Liver (tissue), 9 donors: ENCODE results near the gene OR1A1. TPM values are rescaled to one million over a fixed set of nuclear protein-coding genes. Genes with fewer than 3 reads are reported as not detected.

ENCODE experiments used
- DNase-seq: peaks from one replicate; pipeline ENCODE4 v3.0.0-alpha.2; 2017; ENCODE audit warnings: low spot score
- H3K27ac ChIP-seq, 2 donors: one replicate each; pipeline ENCODE4 v1.7.0; 2013; ENCODE audit warnings: inconsistent platforms in 2 of 2, low read length in 2 of 2, control low read depth in 1 of 2, low read depth in 1 of 2, mild to moderate bottlenecking in 1 of 2
- H3K27me3 ChIP-seq, 4 donors: one replicate each; pipeline versions ENCODE4 v1.6.1 to v1.7.0; 2013; ENCODE audit warnings: low read length in 3 of 4, inconsistent platforms in 1 of 4, mild to moderate bottlenecking in 1 of 4, moderate library complexity in 1 of 4; ENCODE audit not compliant: control insufficient read depth in 4 of 4, insufficient read depth in 4 of 4
- H3K36me3 ChIP-seq, 4 donors: one replicate each; pipeline versions ENCODE4 v1.6.1 to v1.7.0; 2013; ENCODE audit warnings: low read length in 3 of 4, mild to moderate bottlenecking in 3 of 4, low read depth in 1 of 4, moderate library complexity in 1 of 4; ENCODE audit not compliant: control insufficient read depth in 4 of 4, insufficient read depth in 3 of 4
- H3K4me1 ChIP-seq, 4 donors: one replicate each; pipeline versions ENCODE4 v1.6.1 to v1.7.0; 2013; ENCODE audit warnings: low read length in 3 of 4, mild to moderate bottlenecking in 3 of 4, moderate library complexity in 1 of 4; ENCODE audit not compliant: control insufficient read depth in 4 of 4, insufficient read depth in 4 of 4
- H3K4me3 ChIP-seq, 3 donors: one replicate each; pipeline versions ENCODE4 v1.6.1 to v1.7.0; 2013; ENCODE audit warnings: low read length in 3 of 3, control low read depth in 1 of 3, low read depth in 1 of 3, mild to moderate bottlenecking in 1 of 3
- H3K9ac ChIP-seq, 2 donors: one replicate each; pipeline ENCODE4 v1.7.0; 2013; ENCODE audit warnings: low read length in 2 of 2, mild to moderate bottlenecking in 2 of 2, moderate library complexity in 2 of 2, control low read depth in 1 of 2, low read depth in 1 of 2
- H3K9me3 ChIP-seq, 4 donors: one replicate each; pipeline versions ENCODE4 v1.6.1 to v1.7.0; 2013; ENCODE audit warnings: low read length in 3 of 4; ENCODE audit not compliant: control insufficient read depth in 4 of 4
- EGR1 ChIP-seq, 2 donors: IDR thresholded peaks; 2 replicates each; pipeline ENCODE4 v1.6.1; 2016 to 2018; ENCODE audit warnings: antibody characterized with exemption in 2 of 2, low read depth in 2 of 2
- FOXA1 ChIP-seq: IDR thresholded peaks from 2 replicates; pipeline ENCODE4 v1.6.1; 2016; ENCODE audit warnings: antibody characterized with exemption
- FOXA2 ChIP-seq: IDR thresholded peaks from 2 replicates; pipeline ENCODE4 v1.6.1; 2016; ENCODE audit warnings: antibody characterized with exemption
- GABPA ChIP-seq, 2 donors: IDR thresholded peaks in 1 of 2; conservative IDR thresholded peaks in 1 of 2; 2 replicates each; pipeline ENCODE4 v1.6.1; 2016; ENCODE audit warnings: antibody characterized with exemption in 2 of 2, mild to moderate bottlenecking in 1 of 2, moderate library complexity in 1 of 2
- HNF4G ChIP-seq: IDR thresholded peaks from 2 replicates; pipeline ENCODE4 v1.6.1; 2016; ENCODE audit warnings: antibody characterized with exemption
- JUND ChIP-seq, 2 donors: IDR thresholded peaks; 2 replicates each; pipeline ENCODE4 v1.6.1; 2016; ENCODE audit warnings: antibody characterized with exemption in 2 of 2
- NR2F2 ChIP-seq: IDR thresholded peaks from 2 replicates; pipeline ENCODE4 v1.6.1; 2016; ENCODE audit warnings: antibody characterized with exemption
- RAD21 ChIP-seq, 2 donors: IDR thresholded peaks; 2 replicates each; pipeline ENCODE4 v1.6.1; 2016; ENCODE audit warnings: antibody characterized with exemption in 2 of 2, mild to moderate bottlenecking in 2 of 2
- RXRA ChIP-seq, 2 donors: IDR thresholded peaks; 2 replicates each; pipeline ENCODE4 v1.6.1; 2017 to 2018; ENCODE audit warnings: antibody characterized with exemption in 2 of 2, mild to moderate bottlenecking in 1 of 2
- SP1 ChIP-seq: IDR thresholded peaks from 2 replicates; pipeline ENCODE4 v1.6.1; 2018; ENCODE audit warnings: antibody characterized with exemption, mild to moderate bottlenecking
- TAF1 ChIP-seq: conservative IDR thresholded peaks from 2 replicates; pipeline ENCODE4 v1.6.1; 2016; ENCODE audit warnings: antibody characterized with exemption, mild to moderate bottlenecking
- YY1 ChIP-seq: IDR thresholded peaks from 2 replicates; pipeline ENCODE4 v1.6.1; 2016; ENCODE audit warnings: antibody characterized with exemption, mild to moderate bottlenecking
- WGBS: extraction: QIAGEN DNeasy Blood & Tissue Kit; methylation state at CpG from one replicate; pipeline ENCODE4 v1.1.7; 2013; 5-methylcytosine and 5-hydroxymethylcytosine counted together
- polyA plus RNA-seq, 2 donors: library from polyadenylated mRNA; stranded (reverse) in 1 of 2; unstranded in 1 of 2; fragments of 200-250 nt in 1 of 2; fragments of >200 nt in 1 of 2; fragmentation: Nextera tagmentation in 1 of 2; extraction: Ambion mirVana in 1 of 2; gene quantifications; one replicate each; pipeline versions ENCODE4 v1.2.1 to v1.2.3, GENCODE V29; 2013 to 2015
- total RNA-seq, 2 donors: library from RNA; depleted of rRNA; stranded (reverse); fragments of >200 nt; gene quantifications; one replicate each; pipeline ENCODE4 v1.2.3, GENCODE V29; 2014
- TF ChIP-seq, protein P1 (sequence below): IDR thresholded peaks from 2 replicates; pipeline ENCODE4 v1.6.1; 2016; ENCODE audit warnings: antibody characterized with exemption
- TF ChIP-seq, protein P2 (sequence below): IDR thresholded peaks from 2 replicates; pipeline ENCODE4 v1.6.1; 2016; ENCODE audit warnings: antibody characterized with exemption, mild to moderate bottlenecking
- TF ChIP-seq, protein P3 (sequence below): IDR thresholded peaks from 2 replicates; pipeline ENCODE4 v1.6.1; 2016; ENCODE audit warnings: antibody characterized with exemption
- TF ChIP-seq, protein P4 (sequence below): IDR thresholded peaks from 2 replicates; pipeline ENCODE4 v1.6.1; 2016; ENCODE audit warnings: antibody characterized with exemption
- TF ChIP-seq, protein P5 (sequence below): fragments of 150-350 bp; IDR thresholded peaks from 2 replicates; pipeline ENCODE4 v1.5.1; 2017; ENCODE audit warnings: improper control_type of control experiment, low read depth, low read length; ENCODE audit not compliant: missing input control
- donor health status: healthy.
- donor health status: healthy.
- donor health status: healthy.
- donor health status: healthy.
- donor health status: healthy.

The OR1A1 gene
- total and polyA plus RNA-seq, 4 donors: not detected

DNA sequence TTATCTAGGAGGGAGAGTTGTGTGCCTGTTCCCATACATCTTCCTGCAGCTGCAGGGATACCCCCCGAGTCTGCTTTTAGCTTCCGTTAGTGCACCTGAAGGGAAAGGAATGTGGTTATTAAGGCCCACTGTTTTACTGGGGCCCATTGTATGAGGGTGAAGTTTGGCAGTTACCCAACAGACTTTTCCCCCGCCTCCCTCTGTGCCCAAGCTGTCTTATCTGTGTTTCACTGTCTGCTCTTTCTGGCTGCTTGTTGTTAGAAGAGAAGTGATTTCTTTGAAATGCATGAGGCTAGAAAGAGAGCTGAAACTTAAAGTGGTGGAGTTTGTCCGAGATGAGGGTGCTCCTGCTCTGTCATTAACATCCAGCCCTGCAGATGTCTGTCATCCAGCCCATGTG, 17.5 kb upstream of the OR1A1 start:
- no peaks in the 10 kb centered on the region for H3K9me3 ChIP-seq
- WGBS: 63% methylated on average over 4 of the region's 4 CpGs
- TF ChIP-seq RAD21 (IDR thresholded peaks at IDR 0.05): no peak
- no peak for TF ChIP-seq FOXA1
- TF ChIP-seq RXRA (IDR thresholded peaks at IDR 0.05): no peak
- TF ChIP-seq, protein P1, sequence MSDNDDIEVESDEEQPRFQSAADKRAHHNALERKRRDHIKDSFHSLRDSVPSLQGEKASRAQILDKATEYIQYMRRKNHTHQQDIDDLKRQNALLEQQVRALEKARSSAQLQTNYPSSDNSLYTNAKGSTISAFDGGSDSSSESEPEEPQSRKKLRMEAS: no peak
- TF ChIP-seq GABPA (IDR thresholded peaks at IDR 0.05 in 1 of 2, conservative IDR thresholded peaks at IDR 0.05 in 1 of 2): no peak
- TF ChIP-seq, protein P2, sequence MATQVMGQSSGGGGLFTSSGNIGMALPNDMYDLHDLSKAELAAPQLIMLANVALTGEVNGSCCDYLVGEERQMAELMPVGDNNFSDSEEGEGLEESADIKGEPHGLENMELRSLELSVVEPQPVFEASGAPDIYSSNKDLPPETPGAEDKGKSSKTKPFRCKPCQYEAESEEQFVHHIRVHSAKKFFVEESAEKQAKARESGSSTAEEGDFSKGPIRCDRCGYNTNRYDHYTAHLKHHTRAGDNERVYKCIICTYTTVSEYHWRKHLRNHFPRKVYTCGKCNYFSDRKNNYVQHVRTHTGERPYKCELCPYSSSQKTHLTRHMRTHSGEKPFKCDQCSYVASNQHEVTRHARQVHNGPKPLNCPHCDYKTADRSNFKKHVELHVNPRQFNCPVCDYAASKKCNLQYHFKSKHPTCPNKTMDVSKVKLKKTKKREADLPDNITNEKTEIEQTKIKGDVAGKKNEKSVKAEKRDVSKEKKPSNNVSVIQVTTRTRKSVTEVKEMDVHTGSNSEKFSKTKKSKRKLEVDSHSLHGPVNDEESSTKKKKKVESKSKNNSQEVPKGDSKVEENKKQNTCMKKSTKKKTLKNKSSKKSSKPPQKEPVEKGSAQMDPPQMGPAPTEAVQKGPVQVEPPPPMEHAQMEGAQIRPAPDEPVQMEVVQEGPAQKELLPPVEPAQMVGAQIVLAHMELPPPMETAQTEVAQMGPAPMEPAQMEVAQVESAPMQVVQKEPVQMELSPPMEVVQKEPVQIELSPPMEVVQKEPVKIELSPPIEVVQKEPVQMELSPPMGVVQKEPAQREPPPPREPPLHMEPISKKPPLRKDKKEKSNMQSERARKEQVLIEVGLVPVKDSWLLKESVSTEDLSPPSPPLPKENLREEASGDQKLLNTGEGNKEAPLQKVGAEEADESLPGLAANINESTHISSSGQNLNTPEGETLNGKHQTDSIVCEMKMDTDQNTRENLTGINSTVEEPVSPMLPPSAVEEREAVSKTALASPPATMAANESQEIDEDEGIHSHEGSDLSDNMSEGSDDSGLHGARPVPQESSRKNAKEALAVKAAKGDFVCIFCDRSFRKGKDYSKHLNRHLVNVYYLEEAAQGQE: no peak
- no peak for TF ChIP-seq YY1
- TF ChIP-seq, protein P3, sequence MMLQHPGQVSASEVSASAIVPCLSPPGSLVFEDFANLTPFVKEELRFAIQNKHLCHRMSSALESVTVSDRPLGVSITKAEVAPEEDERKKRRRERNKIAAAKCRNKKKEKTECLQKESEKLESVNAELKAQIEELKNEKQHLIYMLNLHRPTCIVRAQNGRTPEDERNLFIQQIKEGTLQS: no peak
- no peak for TF ChIP-seq SP1
- no peak for TF ChIP-seq JUND (IDR thresholded peaks at IDR 0.05)
- TF ChIP-seq NR2F2: no peak
- TF ChIP-seq EGR1 (IDR thresholded peaks at IDR 0.05; ENCODE audit: low read depth in 2 of 2): no peak
- TF ChIP-seq, protein P4, sequence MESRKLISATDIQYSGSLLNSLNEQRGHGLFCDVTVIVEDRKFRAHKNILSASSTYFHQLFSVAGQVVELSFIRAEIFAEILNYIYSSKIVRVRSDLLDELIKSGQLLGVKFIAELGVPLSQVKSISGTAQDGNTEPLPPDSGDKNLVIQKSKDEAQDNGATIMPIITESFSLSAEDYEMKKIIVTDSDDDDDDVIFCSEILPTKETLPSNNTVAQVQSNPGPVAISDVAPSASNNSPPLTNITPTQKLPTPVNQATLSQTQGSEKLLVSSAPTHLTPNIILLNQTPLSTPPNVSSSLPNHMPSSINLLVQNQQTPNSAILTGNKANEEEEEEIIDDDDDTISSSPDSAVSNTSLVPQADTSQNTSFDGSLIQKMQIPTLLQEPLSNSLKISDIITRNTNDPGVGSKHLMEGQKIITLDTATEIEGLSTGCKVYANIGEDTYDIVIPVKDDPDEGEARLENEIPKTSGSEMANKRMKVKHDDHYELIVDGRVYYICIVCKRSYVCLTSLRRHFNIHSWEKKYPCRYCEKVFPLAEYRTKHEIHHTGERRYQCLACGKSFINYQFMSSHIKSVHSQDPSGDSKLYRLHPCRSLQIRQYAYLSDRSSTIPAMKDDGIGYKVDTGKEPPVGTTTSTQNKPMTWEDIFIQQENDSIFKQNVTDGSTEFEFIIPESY: no peak
- no peak for TF ChIP-seq FOXA2
- TF ChIP-seq, protein P5, sequence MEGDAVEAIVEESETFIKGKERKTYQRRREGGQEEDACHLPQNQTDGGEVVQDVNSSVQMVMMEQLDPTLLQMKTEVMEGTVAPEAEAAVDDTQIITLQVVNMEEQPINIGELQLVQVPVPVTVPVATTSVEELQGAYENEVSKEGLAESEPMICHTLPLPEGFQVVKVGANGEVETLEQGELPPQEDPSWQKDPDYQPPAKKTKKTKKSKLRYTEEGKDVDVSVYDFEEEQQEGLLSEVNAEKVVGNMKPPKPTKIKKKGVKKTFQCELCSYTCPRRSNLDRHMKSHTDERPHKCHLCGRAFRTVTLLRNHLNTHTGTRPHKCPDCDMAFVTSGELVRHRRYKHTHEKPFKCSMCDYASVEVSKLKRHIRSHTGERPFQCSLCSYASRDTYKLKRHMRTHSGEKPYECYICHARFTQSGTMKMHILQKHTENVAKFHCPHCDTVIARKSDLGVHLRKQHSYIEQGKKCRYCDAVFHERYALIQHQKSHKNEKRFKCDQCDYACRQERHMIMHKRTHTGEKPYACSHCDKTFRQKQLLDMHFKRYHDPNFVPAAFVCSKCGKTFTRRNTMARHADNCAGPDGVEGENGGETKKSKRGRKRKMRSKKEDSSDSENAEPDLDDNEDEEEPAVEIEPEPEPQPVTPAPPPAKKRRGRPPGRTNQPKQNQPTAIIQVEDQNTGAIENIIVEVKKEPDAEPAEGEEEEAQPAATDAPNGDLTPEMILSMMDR: no peak
- no peak overlapping the region for H3K9ac ChIP-seq
- H3K27me3 ChIP-seq: peaks cover 0 to under 1% (median 0%) of the 10 kb centered on the region in 4 donors
- no peaks in the 10 kb centered on the region for H3K36me3 ChIP-seq
- DNase-seq: no peak
- no peaks in the 10 kb centered on the region for H3K4me1 ChIP-seq
- H3K27ac ChIP-seq: no peak overlapping the region
- H3K4me3 ChIP-seq: no peak overlapping the region

DNA sequence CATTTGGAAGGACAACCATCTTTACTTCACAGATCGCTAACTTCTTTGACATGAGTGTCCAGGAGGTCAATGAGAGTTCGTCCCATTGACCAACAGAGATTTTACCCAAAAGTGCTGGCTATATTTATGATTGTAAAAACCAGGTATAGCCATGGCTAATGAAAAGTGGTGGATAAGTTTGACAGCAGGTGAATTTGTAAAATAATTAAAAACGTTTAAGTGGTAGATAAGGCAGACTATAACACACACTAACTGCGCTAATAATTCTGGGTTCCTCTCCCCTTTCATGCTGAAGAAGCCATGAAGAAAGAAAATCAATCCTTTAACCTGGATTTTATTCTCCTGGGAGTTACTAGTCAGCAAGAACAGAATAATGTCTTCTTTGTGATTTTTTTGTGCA, 10.2 kb upstream of the OR1A1 start, which contains the start of gene OR1A2:
TSS of gene OR1A2 (plus strand) at position 301 of the 400 bp plus-strand sequence. CDS start at position 301, 0 bp downstream.
- Histone ChIP-seq H3K36me3 (no peaks in the 10 kb centered on the region), H3K9ac (no peak within 1 kb of the TSS), H3K27ac (no peak within 1 kb of the TSS), H3K27me3 (peaks cover 0 to 4% (median 2%) of the 10 kb centered on the region in 4 donors), H3K4me3 (no peak within 1 kb of the TSS), H3K4me1 (no peaks in the 10 kb centered on the region), H3K9me3 (peaks cover 0 to 4% (median 0%) of the 10 kb centered on the region in 4 donors)
- TF ChIP-seq HNF4G (no peak), FOXA2 (no peak), RXRA (IDR thresholded peaks at IDR 0.05) (no peak), EGR1 (IDR thresholded peaks at IDR 0.05; ENCODE audit: low read depth in 2 of 2) (no peak), JUND (IDR thresholded peaks at IDR 0.05) (no peak), RAD21 (IDR thresholded peaks at IDR 0.05) (no peak), TAF1 (no peak)
- TF ChIP-seq, protein P3: no peak
- TF ChIP-seq, protein P2: no peak
- TF ChIP-seq, protein P4: no peak
- DNase-seq: no peak
- 64% methylated on average over 4 of the region's 4 CpGs for WGBS
